Fibroblast of lung (primary cell): ENCODE data around the gene HEATR9. TPM values are rescaled to one million over a fixed set of nuclear protein-coding genes. Genes with fewer than 3 reads are reported as not detected.

ENCODE experiments used
- DNase-seq, 2 donors: peaks; one replicate each; pipeline versions ENCODE4 v3.0.0 to v3.0.0-alpha.2; 2010; ENCODE audit warnings: low read depth in 2 of 2
- H2AFZ ChIP-seq: 2 replicates; pipeline ENCODE4 v1.5.1; 2012; ENCODE audit warnings: low read length, control low read depth, inconsistent platforms
- H3K27ac ChIP-seq: 2 replicates; pipeline ENCODE4 v1.5.1; 2011; ENCODE audit warnings: low read length, control low read depth; ENCODE audit not compliant: insufficient read depth
- H3K27me3 ChIP-seq: 2 replicates; pipeline ENCODE4 v1.5.1; 2011; ENCODE audit warnings: mild to moderate bottlenecking, low read length; ENCODE audit not compliant: control insufficient read depth, insufficient read depth
- H3K36me3 ChIP-seq: 2 replicates; pipeline ENCODE4 v1.5.1; 2011; ENCODE audit warnings: low read length; ENCODE audit not compliant: control insufficient read depth, insufficient read depth
- H3K4me1 ChIP-seq: 2 replicates; pipeline ENCODE4 v1.5.1; 2011; ENCODE audit warnings: low read length; ENCODE audit not compliant: control insufficient read depth, insufficient read depth; ENCODE audit errors: extremely low read depth
- H3K4me2 ChIP-seq: 2 replicates; pipeline ENCODE4 v1.5.1; 2011; ENCODE audit warnings: low read length, control low read depth; ENCODE audit not compliant: insufficient read depth; ENCODE audit errors: extremely low read depth
- H3K4me3 ChIP-seq, 4 experiments: fragments of 200-600 bp in 1 of 4; sonication (generic) in 1 of 4; replicated peaks in 1 of 4; 2 replicates each; pipeline ENCODE4 v1.5.1; 2011 to 2016; ENCODE audit warnings: low read length in 4 of 4, low read depth in 3 of 4, mild to moderate bottlenecking in 3 of 4, control low read depth in 2 of 4, inconsistent platforms in 1 of 4, mixed read lengths in 1 of 4; ENCODE audit not compliant: insufficient read depth in 1 of 4; ENCODE audit errors: control extremely low read depth in 1 of 4
- H3K79me2 ChIP-seq: 2 replicates; pipeline ENCODE4 v1.5.1; 2012; ENCODE audit warnings: mild to moderate bottlenecking, low read length, inconsistent platforms; ENCODE audit not compliant: control insufficient read depth, insufficient read depth
- H3K9ac ChIP-seq: 2 replicates; pipeline ENCODE4 v1.5.1; 2011; ENCODE audit warnings: mild to moderate bottlenecking, low read length, control low read depth; ENCODE audit not compliant: insufficient read depth
- H3K9me3 ChIP-seq: 2 replicates; pipeline ENCODE4 v1.5.1; 2012; ENCODE audit warnings: low read depth, low read length; ENCODE audit not compliant: control insufficient read depth, insufficient read depth
- H4K20me1 ChIP-seq: 2 replicates; pipeline ENCODE4 v1.5.1; 2011; ENCODE audit warnings: low read length; ENCODE audit not compliant: control insufficient read depth, insufficient read depth; ENCODE audit errors: extremely low read depth
- EZH2 ChIP-seq: IDR thresholded peaks from 2 replicates; pipeline ENCODE4 v1.5.1; 2012; ENCODE audit warnings: low read length, control low read depth, mild to moderate bottlenecking; ENCODE audit errors: missing control alignments
- polyA minus RNA-seq: library from RNA; depleted of rRNA, polyadenylated mRNA; stranded (reverse); fragments of >200 nt; gene quantifications from 2 replicates; pipeline ENCODE4 v1.2.3, GENCODE V29; 2011; ENCODE audit warnings: low replicate concordance
- polyA plus RNA-seq, 2 donors: library from polyadenylated mRNA; depleted of rRNA in 1 of 2; stranded (reverse) in 1 of 2; unstranded in 1 of 2; fragments of >200 nt; gene quantifications; 2 replicates each; pipeline ENCODE4 v1.2.1, GENCODE V29; 2011 to 2012; ENCODE audit warnings: missing spikeins in 1 of 2
- total RNA-seq: library from RNA; depleted of rRNA; stranded (reverse); fragments of >200 nt; gene quantifications from 2 replicates; pipeline ENCODE4 v1.2.1, GENCODE V29; 2014
- TF ChIP-seq, protein P1 (sequence below), 2 donors: IDR thresholded peaks in 1 of 2; conservative IDR thresholded peaks in 1 of 2; 1 replicate in 1 of 2; 2 replicates in 1 of 2; pipeline ENCODE4 v1.5.1; 2011 to 2012; ENCODE audit warnings: low read length in 2 of 2, control low read depth in 1 of 2, inconsistent platforms in 1 of 2, low read depth in 1 of 2, mild to moderate bottlenecking in 1 of 2

Gene HEATR9, protein sequence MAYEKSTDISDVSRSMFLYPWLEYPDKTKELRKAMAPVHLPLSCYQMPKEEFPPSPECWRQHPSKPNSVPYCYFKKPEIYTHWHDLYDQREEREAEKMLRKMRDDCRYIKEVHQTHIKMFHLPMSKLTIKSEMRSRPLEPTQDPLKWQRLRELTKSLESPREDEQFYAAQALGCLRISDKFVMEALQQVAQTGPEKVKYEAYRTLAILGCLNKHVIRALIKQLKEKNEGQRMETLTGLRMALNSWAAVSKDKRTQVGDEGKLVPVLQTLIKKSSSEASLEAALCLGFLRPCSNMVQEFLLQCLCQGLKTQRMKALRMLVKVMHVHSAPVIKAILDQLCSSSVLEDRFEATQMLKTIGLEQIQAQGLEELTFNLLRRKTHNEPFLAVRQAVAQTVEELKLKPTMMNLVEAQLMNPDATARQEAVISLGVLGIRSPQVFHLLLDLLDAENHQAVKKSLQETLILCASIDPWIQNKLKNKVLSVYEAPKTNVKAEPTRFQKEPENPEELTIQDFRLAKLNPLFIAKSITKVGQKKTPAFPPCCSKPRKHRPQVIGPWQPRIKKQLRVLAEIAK
- total RNA-seq (not detected in 2 replicates), polyA plus RNA-seq (not detected in 2 replicates), polyA minus RNA-seq (not detected in 2 replicates)
- not detected in 2 replicates for polyA plus RNA-seq (2012)

DNA sequence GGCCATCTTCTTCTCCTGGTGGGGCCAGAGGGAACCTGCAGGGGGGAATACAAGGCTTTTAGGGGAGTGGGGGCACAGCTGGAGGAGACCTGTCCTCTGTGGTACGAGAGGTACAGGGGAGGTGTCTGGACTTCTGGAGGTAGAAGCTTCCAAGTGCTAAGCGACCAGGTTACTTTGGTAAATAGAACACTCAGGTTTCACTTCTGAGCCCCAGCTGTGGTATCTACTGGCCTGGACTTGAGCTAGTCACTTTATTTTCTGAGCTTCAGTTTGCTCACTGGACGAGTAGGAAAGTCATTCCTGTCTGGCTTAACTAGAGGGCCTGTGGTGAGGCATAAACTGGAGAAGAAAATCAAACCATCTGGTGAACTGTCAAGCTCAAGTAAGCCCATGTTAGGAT, at the start of gene HEATR9:
TSS of gene HEATR9 (minus strand) at position 155 of the 400 bp plus-strand sequence. CDS start at position 6, 149 bp downstream.
- Histone ChIP-seq H4K20me1 (no peaks in the 10 kb centered on the region), H3K4me1 (peaks cover 7% of the 10 kb centered on the region), H3K27me3 (no peaks in the 10 kb centered on the region), H3K4me2 (no peak within 1 kb of the TSS), H3K9ac (no peak within 1 kb of the TSS), H3K36me3 (no peaks in the 10 kb centered on the region), H3K27ac (no peak within 1 kb of the TSS), H3K79me2 (no peaks in the 10 kb centered on the region), H2AFZ (no peak within 1 kb of the TSS), H3K9me3 (no peaks in the 10 kb centered on the region), H3K4me3 (no peak within 1 kb of the TSS)
- TF ChIP-seq, protein P1, sequence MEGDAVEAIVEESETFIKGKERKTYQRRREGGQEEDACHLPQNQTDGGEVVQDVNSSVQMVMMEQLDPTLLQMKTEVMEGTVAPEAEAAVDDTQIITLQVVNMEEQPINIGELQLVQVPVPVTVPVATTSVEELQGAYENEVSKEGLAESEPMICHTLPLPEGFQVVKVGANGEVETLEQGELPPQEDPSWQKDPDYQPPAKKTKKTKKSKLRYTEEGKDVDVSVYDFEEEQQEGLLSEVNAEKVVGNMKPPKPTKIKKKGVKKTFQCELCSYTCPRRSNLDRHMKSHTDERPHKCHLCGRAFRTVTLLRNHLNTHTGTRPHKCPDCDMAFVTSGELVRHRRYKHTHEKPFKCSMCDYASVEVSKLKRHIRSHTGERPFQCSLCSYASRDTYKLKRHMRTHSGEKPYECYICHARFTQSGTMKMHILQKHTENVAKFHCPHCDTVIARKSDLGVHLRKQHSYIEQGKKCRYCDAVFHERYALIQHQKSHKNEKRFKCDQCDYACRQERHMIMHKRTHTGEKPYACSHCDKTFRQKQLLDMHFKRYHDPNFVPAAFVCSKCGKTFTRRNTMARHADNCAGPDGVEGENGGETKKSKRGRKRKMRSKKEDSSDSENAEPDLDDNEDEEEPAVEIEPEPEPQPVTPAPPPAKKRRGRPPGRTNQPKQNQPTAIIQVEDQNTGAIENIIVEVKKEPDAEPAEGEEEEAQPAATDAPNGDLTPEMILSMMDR (conservative IDR thresholded peaks at IDR 0.05 in 1 of 2, IDR thresholded peaks at IDR 0.05 in 1 of 2; ENCODE audit: low read depth in 1 of 2, low read length in 2 of 2), result no peak
- no peak for TF ChIP-seq EZH2
- DNase-seq, result no peak

DNA sequence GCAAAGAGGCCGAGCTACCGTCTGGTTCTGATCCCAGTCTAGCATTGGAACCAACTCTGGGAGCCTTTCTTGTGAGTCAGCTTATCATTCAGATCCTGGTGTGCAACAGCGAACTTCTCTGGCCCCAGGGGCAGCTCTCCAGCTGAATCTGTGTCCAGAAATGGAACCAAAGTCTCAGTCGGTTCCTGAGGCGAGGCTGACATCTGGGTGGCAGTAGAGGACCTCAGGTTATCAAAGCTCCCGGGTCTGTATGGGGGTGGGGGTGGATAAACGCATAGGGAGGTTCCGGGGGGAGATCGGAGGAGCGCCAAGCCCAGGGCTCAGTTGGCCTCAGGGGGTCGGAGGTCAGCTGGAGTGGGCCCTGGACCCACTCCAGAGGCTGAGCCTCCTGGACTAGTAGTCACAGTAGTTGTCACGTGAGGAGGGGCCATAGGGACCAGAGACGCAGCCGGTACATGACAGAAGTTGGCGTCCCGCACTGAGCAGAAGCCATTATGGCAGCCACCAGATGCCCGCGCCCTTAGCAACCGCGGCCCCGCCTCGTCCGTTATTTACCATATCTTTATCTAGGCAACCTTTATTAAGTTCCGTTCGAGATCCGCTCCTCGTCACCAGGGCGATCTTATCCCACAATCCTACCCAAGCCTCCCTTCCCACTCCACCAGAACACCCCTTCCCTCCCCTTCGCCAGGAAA, 49.0 kb upstream of the HEATR9 start:
- H3K36me3 ChIP-seq, result no peaks in the 10 kb centered on the region
- H3K27me3 ChIP-seq, result no peaks in the 10 kb centered on the region
- no peak overlapping the region for H3K9ac ChIP-seq
- H3K4me2 ChIP-seq, result no peak overlapping the region
- no peaks in the 10 kb centered on the region for H3K79me2 ChIP-seq
- H4K20me1 ChIP-seq, result no peaks in the 10 kb centered on the region
- no peak for DNase-seq
- no peak overlapping the region for H2AFZ ChIP-seq
- H3K9me3 ChIP-seq, result no peaks in the 10 kb centered on the region
- no peaks in the 10 kb centered on the region for H3K4me1 ChIP-seq
- no peak overlapping the region for H3K4me3 ChIP-seq
- no peak overlapping the region for H3K27ac ChIP-seq
- TF ChIP-seq, protein P1 (conservative IDR thresholded peaks at IDR 0.05 in 1 of 2, IDR thresholded peaks at IDR 0.05 in 1 of 2; ENCODE audit: low read depth in 1 of 2, low read length in 2 of 2), result no peak
- no peak for TF ChIP-seq EZH2
